NCI-H128 (cell line): ENCODE results near the gene LTBP1.
"Not testable (repeated sequence)": the region's sequence is repeated elsewhere in the genome, so short reads cannot be mapped to it uniquely, and the experiment has no call there.

Experiments used
- DNase-seq: peaks from one replicate; lab custom pipeline; 2025; ENCODE audit not compliant: unreplicated experiment; lab: John Stamatoyannopoulos, UW

LTBP1 gene

GRCh38 chr2:32960647-32961403, 14.1 kb downstream of the LTBP1 start:
- no peak for DNase-seq

- DNase-seq = no peak
These were observed 15.9 kb downstream of the LTBP1 start for GRCh38 chr2:32962690-32963089.

- DNase-seq = no peak
These were observed 17.2 kb downstream of the LTBP1 start for GRCh38 chr2:32963941-32964340.

GRCh38 chr2:32965523-32966171, 18.9 kb downstream of the LTBP1 start:
- no peak for DNase-seq

GRCh38 chr2:32969444-32970162, 22.9 kb downstream of the LTBP1 start:
- DNase-seq = no peak

- DNase-seq = not testable (repeated sequence)
These were observed 27.0 kb downstream of the LTBP1 start for GRCh38 chr2:32973772-32974171.

- no peak for DNase-seq
These were observed 29.8 kb downstream of the LTBP1 start for GRCh38 chr2:32976409-32977063.

GRCh38 chr2:32977228-32977758, 30.5 kb downstream of the LTBP1 start:
- DNase-seq = no peak

- DNase-seq = no peak
These were observed 34.9 kb downstream of the LTBP1 start for GRCh38 chr2:32981612-32982011.

- not testable (repeated sequence) for DNase-seq
These were observed 36.6 kb downstream of the LTBP1 start for GRCh38 chr2:32983193-32983924.

- no peak for DNase-seq
These were observed 39.7 kb downstream of the LTBP1 start for GRCh38 chr2:32986480-32986879.

GRCh38 chr2:32988525-32988924, 41.8 kb downstream of the LTBP1 start:
- no peak for DNase-seq

- DNase-seq = no peak
These were observed 43.8 kb downstream of the LTBP1 start for GRCh38 chr2:32990556-32990955.

- no peak for DNase-seq
These were observed 44.5 kb downstream of the LTBP1 start for GRCh38 chr2:32991091-32991845.

- DNase-seq = no peak
These were observed 46.3 kb downstream of the LTBP1 start for GRCh38 chr2:32993005-32993539.

GRCh38 chr2:32997705-32998104, 51.0 kb downstream of the LTBP1 start:
- no peak for DNase-seq

- no peak for DNase-seq
These were observed 54.2 kb downstream of the LTBP1 start for GRCh38 chr2:33000986-33001385.

GRCh38 chr2:33001823-33002222, 55.1 kb downstream of the LTBP1 start:
- no peak for DNase-seq

GRCh38 chr2:33002863-33003262, 56.1 kb downstream of the LTBP1 start:
- no peak for DNase-seq

GRCh38 chr2:33005057-33005456, 58.3 kb downstream of the LTBP1 start:
- DNase-seq = no peak
